ENCODE measurements around the gene DBH.

GRCh38 chr9:133612816-133613215 lies 23.3 kb upstream of the DBH start:
- TF ChIP-seq CTCF (IDR thresholded peaks at IDR 0.05; ENCODE audit: insufficient read depth, low read length): no peak
- no peak for TF ChIP-seq REST (IDR thresholded peaks at IDR 0.05; ENCODE audit: insufficient replicate concordance, low read depth)
